ENCODE data around the gene GATA6. TPM values are rescaled to one million over a fixed set of nuclear protein-coding genes. Genes with fewer than 3 reads are reported as not detected.

Gene GATA6
- polyA plus RNA-seq, 1 donor (not counting 4 experiments of a cell fraction or from before 2014, with no cell fraction given): 0.37 TPM

DNA sequence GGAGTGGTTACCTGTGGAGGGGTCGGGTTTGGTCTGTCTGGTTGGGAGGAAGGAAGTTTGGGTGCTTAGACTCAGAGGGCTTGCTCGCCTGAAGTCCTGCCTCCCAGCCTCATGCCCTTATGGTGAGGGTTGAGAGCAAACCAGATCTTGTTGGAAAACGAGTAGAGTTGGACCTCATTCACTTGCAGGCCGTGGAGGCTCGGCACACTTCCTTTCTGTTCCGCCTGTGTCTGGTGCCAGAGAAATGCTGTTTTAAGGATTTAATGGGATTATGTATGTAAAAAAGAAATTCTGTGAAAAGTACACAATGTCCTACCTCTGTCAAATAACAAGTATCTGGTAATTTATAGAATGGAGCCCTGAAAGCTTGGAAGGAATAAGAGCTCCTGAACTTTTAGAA is 29.6 kb downstream of the GATA6 start:
- dilution Hi-C loops (cut with MboI; ENCODE audit: extremely low pct_ligation_motif_present, low sequenced_read_pairs): no loop called here
- Histone ChIP-seq H3K79me2 (ENCODE audit: control insufficient read depth, insufficient read depth, low read length) (no peaks in the 10 kb centered on the region), H3K9me3 (ENCODE audit: control insufficient read depth, low read depth, low read length) (no peaks in the 10 kb centered on the region), H3K9ac (ENCODE audit: control insufficient read depth, extremely low read depth, insufficient read depth, low read length) (no peak overlapping the region), H2AFZ (ENCODE audit: control insufficient read depth, low read length) (no peak overlapping the region), H3K27ac (ENCODE audit: control insufficient read depth, insufficient read depth, low read length) (no peak overlapping the region), H3K9me1 (ENCODE audit: control insufficient read depth, extremely low read depth, insufficient read depth, low read length) (no peaks in the 10 kb centered on the region), H3K4me1 (ENCODE audit: control insufficient read depth, extremely low read depth, insufficient read depth, low read length) (no peaks in the 10 kb centered on the region), H3K27me3 (ENCODE audit: control insufficient read depth, extremely low read depth, insufficient read depth, low read length) (peaks cover 9% of the 10 kb centered on the region), H3K4me3 (ENCODE audit: control insufficient read depth in 2 of 3, extremely low read depth in 1 of 3, insufficient read depth in 2 of 3, low read depth in 1 of 3, low read length in 3 of 3) (no peak overlapping the region), H3K36me3 (ENCODE audit: control insufficient read depth in 2 of 2, extremely low read depth in 1 of 2, insufficient read depth in 2 of 2, low read length in 2 of 2) (no peaks in the 10 kb centered on the region), H3K4me2 (ENCODE audit: control insufficient read depth, extremely low read depth, insufficient read depth, low read depth, low read length) (no peak overlapping the region), H4K20me1 (ENCODE audit: control insufficient read depth, extremely low read depth, insufficient read depth, low read length) (no peaks in the 10 kb centered on the region)
- TF ChIP-seq EZH2 (IDR thresholded peaks at IDR 0.05; ENCODE audit: low read length): no peak
- TF ChIP-seq, protein P1, sequence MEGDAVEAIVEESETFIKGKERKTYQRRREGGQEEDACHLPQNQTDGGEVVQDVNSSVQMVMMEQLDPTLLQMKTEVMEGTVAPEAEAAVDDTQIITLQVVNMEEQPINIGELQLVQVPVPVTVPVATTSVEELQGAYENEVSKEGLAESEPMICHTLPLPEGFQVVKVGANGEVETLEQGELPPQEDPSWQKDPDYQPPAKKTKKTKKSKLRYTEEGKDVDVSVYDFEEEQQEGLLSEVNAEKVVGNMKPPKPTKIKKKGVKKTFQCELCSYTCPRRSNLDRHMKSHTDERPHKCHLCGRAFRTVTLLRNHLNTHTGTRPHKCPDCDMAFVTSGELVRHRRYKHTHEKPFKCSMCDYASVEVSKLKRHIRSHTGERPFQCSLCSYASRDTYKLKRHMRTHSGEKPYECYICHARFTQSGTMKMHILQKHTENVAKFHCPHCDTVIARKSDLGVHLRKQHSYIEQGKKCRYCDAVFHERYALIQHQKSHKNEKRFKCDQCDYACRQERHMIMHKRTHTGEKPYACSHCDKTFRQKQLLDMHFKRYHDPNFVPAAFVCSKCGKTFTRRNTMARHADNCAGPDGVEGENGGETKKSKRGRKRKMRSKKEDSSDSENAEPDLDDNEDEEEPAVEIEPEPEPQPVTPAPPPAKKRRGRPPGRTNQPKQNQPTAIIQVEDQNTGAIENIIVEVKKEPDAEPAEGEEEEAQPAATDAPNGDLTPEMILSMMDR (optimal IDR thresholded peaks at IDR 0.05 in 1 of 3, IDR thresholded peaks at IDR 0.05 in 1 of 3, conservative IDR thresholded peaks at IDR 0.05 in 1 of 3; ENCODE audit: extremely low read depth in 1 of 3, insufficient read depth in 2 of 3, low read length in 3 of 3): no peak
- no peak for FAIRE-seq
- DNase-seq (ENCODE audit: low read depth, low spot score): no peak

DNA sequence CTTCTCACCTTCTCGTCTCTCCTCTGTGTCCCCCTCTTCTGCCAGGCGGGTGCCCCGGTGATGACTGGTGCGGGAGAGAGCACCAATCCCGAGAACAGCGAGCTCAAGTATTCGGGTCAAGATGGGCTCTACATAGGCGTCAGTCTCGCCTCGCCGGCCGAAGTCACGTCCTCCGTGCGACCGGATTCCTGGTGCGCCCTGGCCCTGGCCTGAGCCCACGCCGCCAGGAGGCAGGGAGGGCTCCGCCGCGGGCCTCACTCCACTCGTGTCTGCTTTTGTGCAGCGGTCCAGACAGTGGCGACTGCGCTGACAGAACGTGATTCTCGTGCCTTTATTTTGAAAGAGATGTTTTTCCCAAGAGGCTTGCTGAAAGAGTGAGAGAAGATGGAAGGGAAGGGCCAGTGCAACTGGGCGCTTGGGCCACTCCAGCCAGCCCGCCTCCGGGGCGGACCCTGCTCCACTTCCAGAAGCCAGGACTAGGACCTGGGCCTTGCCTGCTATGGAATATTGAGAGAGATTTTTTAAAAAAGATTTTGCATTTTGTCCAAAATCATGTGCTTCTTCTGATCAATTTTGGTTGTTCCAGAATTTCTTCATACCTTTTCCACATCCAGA is 31.3 kb downstream of the GATA6 start:
- H3K4me1 ChIP-seq (ENCODE audit: control insufficient read depth, extremely low read depth, insufficient read depth, low read length): no peaks in the 10 kb centered on the region
- no peaks in the 10 kb centered on the region for H3K79me2 ChIP-seq (ENCODE audit: control insufficient read depth, insufficient read depth, low read length)
- no peaks in the 10 kb centered on the region for H3K9me1 ChIP-seq (ENCODE audit: control insufficient read depth, extremely low read depth, insufficient read depth, low read length)
- H3K36me3 ChIP-seq (ENCODE audit: control insufficient read depth in 2 of 2, extremely low read depth in 1 of 2, insufficient read depth in 2 of 2, low read length in 2 of 2): no peaks in the 10 kb centered on the region
- H3K4me3 ChIP-seq (ENCODE audit: control insufficient read depth in 2 of 3, extremely low read depth in 1 of 3, insufficient read depth in 2 of 3, low read depth in 1 of 3, low read length in 3 of 3): no peak overlapping the region
- FAIRE-seq: no peak
- no peak overlapping the region for H3K9ac ChIP-seq (ENCODE audit: control insufficient read depth, extremely low read depth, insufficient read depth, low read length)
- dilution Hi-C loops (cut with MboI; ENCODE audit: extremely low pct_ligation_motif_present, low sequenced_read_pairs): no loop called here
- peaks cover 9% of the 10 kb centered on the region for H3K27me3 ChIP-seq (ENCODE audit: control insufficient read depth, extremely low read depth, insufficient read depth, low read length)
- DNase-seq (ENCODE audit: low read depth, low spot score): no peak
- H3K27ac ChIP-seq (ENCODE audit: control insufficient read depth, insufficient read depth, low read length): no peak overlapping the region
- H2AFZ ChIP-seq (ENCODE audit: control insufficient read depth, low read length): no peak overlapping the region
- no peaks in the 10 kb centered on the region for H3K9me3 ChIP-seq (ENCODE audit: control insufficient read depth, low read depth, low read length)
- TF ChIP-seq, protein P1 (optimal IDR thresholded peaks at IDR 0.05 in 1 of 3, IDR thresholded peaks at IDR 0.05 in 1 of 3, conservative IDR thresholded peaks at IDR 0.05 in 1 of 3; ENCODE audit: extremely low read depth in 1 of 3, insufficient read depth in 2 of 3, low read length in 3 of 3): no peak
- TF ChIP-seq EZH2 (IDR thresholded peaks at IDR 0.05; ENCODE audit: low read length): no peak
- no peaks in the 10 kb centered on the region for H4K20me1 ChIP-seq (ENCODE audit: control insufficient read depth, extremely low read depth, insufficient read depth, low read length)
- no peak overlapping the region for H3K4me2 ChIP-seq (ENCODE audit: control insufficient read depth, extremely low read depth, insufficient read depth, low read depth, low read length)

Measured in keratinocyte (primary cell).